HFFc6 (cell line): ENCODE data around the gene CNIH3. TPM values are rescaled to one million over a fixed set of nuclear protein-coding genes. Genes with fewer than 3 reads are reported as not detected.

Experiments
- DNase-seq: peaks from one replicate; pipeline ENCODE4 v3.0.0-alpha.2; 2018
- H3K27ac Mint-ChIP-seq: 2 replicates; pipeline ENCODE4 v1.8.0; 2020; ENCODE audit warnings: mild to moderate bottlenecking, mixed read lengths
- H3K27me3 Mint-ChIP-seq: 2 replicates; pipeline ENCODE4 v1.8.0; 2021; ENCODE audit warnings: mild to moderate bottlenecking, moderate library complexity, mixed read lengths; ENCODE audit not compliant: insufficient read depth
- H3K36me3 Mint-ChIP-seq: 2 replicates; pipeline ENCODE4 v1.8.0; 2021; ENCODE audit warnings: low read depth, mixed read lengths
- H3K4me1 Mint-ChIP-seq: 2 replicates; pipeline ENCODE4 v1.8.0; 2020; ENCODE audit warnings: low read depth, mixed read lengths
- H3K4me3 Mint-ChIP-seq: 2 replicates; pipeline ENCODE4 v1.8.0; 2020; ENCODE audit warnings: mild to moderate bottlenecking, moderate library complexity, mixed read lengths
- H3K9me3 Mint-ChIP-seq: 2 replicates; pipeline ENCODE4 v1.8.0; 2020; ENCODE audit warnings: mild to moderate bottlenecking, mixed read lengths
- CTCF ChIP-seq: fragments of 200-600 bp; sonication (generic); IDR thresholded peaks from 2 replicates; pipeline ENCODE4 v1.5.0; 2021; ENCODE audit warnings: antibody characterized with exemption, mild to moderate bottlenecking
- total RNA-seq, 6 experiments: library from RNA; stranded (reverse); fragmentation: NEBNext Ultra II Directional; extraction: Animal tissue kit (Norgen Biotek cat#: 25700); gene quantifications; 2 replicates in 1 of 6; 3 replicates in 5 of 6; pipeline ENCODE4 v1.2.3, GENCODE V29; 2021

Gene CNIH3
- total RNA-seq, 6 experiments from 2014 or later, result 18.6 to 32.3 (median 30.5) TPM

DNA sequence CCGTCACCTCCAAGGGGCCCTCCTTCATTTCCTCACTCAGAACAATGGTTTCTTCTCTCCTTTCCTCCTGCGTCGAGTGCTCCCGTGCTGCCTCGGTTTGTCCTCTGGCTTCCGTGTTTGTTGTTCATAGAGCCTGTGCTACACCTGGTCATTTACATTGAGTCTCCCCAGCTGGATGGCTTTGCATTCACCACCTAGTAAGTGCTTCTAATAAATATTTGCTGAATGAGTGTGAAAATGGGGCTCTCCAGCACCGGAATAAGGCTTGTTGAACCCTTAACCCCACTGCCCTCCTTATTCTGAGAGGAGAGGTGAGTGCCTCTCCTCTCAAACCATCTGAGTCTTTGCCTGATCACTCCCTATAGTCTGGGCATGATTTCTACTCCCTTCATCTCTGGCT lies 104.9 kb downstream of the CNIH3 start:
- no peaks in the 10 kb centered on the region; the same call in 1 of the 2 replicates for H3K27me3 Mint-ChIP-seq
- H3K4me3 Mint-ChIP-seq, result no peak overlapping the region
- H3K36me3 Mint-ChIP-seq, result peaks cover 21% of the 10 kb centered on the region
- H3K4me1 Mint-ChIP-seq, result peaks cover 20% of the 10 kb centered on the region
- no peak overlapping the region for H3K27ac Mint-ChIP-seq
- no peak for DNase-seq
- no peaks in the 10 kb centered on the region for H3K9me3 Mint-ChIP-seq
- no peak for TF ChIP-seq CTCF

DNA sequence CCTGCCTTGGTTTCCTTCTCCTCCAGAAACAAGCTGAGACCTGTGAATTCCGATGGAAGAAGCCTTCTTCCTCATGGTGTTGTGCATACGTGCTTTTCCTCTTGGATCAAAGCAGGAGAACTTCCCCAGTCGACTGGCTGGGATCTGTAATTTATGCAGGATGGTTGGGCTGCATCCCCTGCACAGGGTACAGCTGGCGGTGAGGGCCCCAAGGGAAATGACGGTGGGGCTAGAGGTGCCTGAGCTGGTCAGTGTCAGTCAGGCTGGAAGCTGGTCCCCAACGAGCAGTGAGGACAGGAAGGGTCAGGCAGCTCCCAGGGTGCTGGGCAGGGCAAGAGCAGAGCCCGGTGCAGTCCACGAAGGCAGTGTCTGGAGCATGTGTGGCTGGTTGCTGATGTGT lies 106.7 kb downstream of the CNIH3 start:
- DNase-seq, result no peak
- no peak for TF ChIP-seq CTCF
- H3K4me1 Mint-ChIP-seq, result peaks cover 39% of the 10 kb centered on the region
- no peak overlapping the region for H3K4me3 Mint-ChIP-seq
- H3K9me3 Mint-ChIP-seq, result no peaks in the 10 kb centered on the region
- H3K27me3 Mint-ChIP-seq, result no peaks in the 10 kb centered on the region; the same call in 1 of the 2 replicates
- peaks cover 16% of the 10 kb centered on the region; the same call in 1 of the 2 replicates for H3K36me3 Mint-ChIP-seq
- H3K27ac Mint-ChIP-seq, result no peak overlapping the region

DNA sequence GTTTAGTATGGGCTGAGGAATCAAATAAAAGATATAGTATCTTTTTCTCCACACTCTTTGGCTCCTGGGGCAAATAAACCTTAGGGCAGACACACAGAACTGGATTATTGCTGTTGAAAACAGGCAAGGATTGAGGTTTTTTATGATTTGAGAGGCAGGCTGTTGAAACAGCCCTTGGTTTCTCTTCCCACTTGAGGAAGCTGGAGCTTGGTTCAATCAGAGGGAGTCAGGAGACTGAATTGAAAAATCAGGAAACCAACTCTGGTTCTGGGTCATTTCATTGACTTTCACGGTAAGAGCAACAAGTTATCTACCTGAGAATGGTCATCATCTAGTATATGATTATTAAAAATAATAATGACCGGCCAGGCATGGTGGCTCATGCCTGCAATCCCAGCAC lies 108.4 kb downstream of the CNIH3 start:
- Mint-ChIP-seq H3K36me3 (peaks cover 15% of the 10 kb centered on the region; the same call in 1 of the 2 replicates), H3K27me3 (peaks cover 2% of the 10 kb centered on the region), H3K9me3 (no peaks in the 10 kb centered on the region), H3K27ac (no peak overlapping the region), H3K4me3 (no peak overlapping the region), H3K4me1 (peaks cover 33% of the 10 kb centered on the region)
- DNase-seq, result no peak
- no peak for TF ChIP-seq CTCF

DNA sequence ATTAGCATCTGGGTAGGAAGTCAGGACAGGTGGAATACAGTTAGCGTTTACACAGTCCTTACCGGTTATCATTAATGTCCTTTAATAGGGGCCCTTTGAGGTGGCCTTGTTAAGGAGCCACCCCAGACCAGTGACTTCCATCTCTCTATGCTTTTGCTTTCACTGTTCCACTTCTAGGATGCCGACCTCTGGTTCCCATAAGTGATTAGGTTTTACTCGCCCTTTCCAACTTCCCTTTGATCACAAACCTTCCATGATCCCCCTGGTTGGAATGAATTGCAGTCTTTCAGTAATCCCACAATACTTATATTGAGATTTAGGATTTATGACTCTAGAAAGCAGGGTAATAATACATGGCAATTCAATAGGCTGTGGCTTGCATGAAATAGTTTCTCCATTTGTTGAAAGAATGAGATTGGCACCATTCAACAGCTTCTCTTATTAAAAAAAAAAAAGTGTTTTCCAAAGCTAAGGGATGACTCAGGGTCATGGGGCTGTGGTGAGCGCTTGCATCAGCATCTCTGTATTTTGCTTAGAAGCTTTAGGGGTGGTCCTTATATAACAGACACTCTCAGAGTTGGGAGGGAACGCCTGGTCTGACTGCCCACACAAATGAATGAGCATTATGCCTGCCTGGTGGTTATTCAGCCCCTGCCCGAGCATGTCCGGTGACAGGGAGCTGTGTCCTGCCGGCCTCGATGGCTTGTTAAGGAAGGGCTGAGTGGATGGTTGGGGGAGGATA lies 110.5 kb downstream of the CNIH3 start:
- Mint-ChIP-seq H3K27ac (peak overlapping the region; percentile 97), H3K4me1 (peaks cover 50% of the 10 kb centered on the region), H3K36me3 (peaks cover 20% of the 10 kb centered on the region; the same call in 1 of the 2 replicates), H3K9me3 (no peaks in the 10 kb centered on the region), H3K4me3 (peak overlapping the region; percentile 62), H3K27me3 (peaks cover 2% of the 10 kb centered on the region)
- DNase-seq, result peak; percentile 86
- TF ChIP-seq CTCF, result no peak

DNA sequence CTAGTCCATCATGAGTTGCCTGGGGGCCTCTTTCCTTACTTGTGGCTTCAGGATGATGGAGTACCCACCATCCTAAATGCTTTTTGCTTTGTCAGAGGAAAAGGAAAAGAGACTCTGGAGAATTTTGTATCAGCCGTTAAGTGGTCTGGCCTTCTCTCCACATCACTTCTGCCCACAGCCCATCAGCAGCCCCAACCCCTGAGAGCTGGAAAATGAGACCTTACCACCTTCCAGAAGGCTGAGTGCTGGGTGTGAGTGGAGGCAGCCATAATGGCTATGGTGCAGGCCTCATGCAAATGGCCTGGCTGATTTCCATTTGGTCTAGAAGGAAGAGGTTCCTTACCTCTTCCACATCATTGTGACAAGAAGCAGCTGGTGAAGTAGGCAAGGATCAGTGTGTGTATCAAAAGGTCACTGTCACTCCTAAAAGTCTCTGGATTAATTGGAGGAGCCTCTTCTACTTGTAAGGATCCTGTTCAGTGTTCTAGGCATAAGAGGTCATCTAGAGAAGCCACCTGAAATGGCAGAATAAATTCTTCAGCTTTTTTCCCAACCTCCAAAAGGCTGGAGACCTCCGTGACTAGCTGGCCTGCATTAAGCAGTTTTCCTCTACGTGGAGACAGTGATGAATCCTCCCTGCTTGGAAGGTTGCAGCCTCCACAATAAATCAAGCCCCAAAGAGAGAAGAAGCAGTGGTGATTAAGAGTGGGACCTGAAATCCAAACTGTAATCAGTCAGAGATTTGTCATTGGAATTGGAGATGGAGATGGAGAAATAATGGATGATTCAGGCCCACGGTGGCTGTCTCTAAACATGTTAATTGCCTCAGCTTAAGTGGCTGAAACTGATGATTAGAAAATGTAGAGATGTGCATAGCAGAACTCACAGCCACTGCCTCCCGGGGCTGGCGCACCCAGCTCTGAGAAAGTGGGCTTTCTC lies 111.5 kb downstream of the CNIH3 start:
- Mint-ChIP-seq H3K27ac (peak overlapping the region; percentile 97), H3K36me3 (peaks cover 24% of the 10 kb centered on the region; the same call in 1 of the 2 replicates), H3K27me3 (peaks cover 2% of the 10 kb centered on the region), H3K4me3 (peak overlapping the region; percentile 62), H3K9me3 (no peaks in the 10 kb centered on the region), H3K4me1 (peaks cover 60% of the 10 kb centered on the region)
- TF ChIP-seq CTCF, result no peak
- DNase-seq, result peak; percentile 59
